ENCODE results near the gene RFTN2. TPM values are rescaled to one million over a fixed set of nuclear protein-coding genes. Genes with fewer than 3 reads are reported as not detected.

Gene RFTN2
- total RNA-seq, 1 experiment from 2014 or later, result 5.8 TPM

- POLR2A ChIA-PET (ENCODE audit: low non-redundant PET), result no interaction called here
- Histone ChIP-seq H3K27ac (ENCODE audit: low read depth, low read length, poor library complexity, severe bottlenecking) (no peak overlapping the region), H3K27me3 (replicated peaks; ENCODE audit: insufficient read depth, low read depth, low read length, poor library complexity) (no peaks in the 10 kb centered on the region), H3K4me3 (ENCODE audit: low read depth, low read length, poor library complexity, severe bottlenecking) (no peak overlapping the region), H3K36me3 (ENCODE audit: insufficient read depth, low read length, poor library complexity, severe bottlenecking) (no peaks in the 10 kb centered on the region), H3K4me1 (ENCODE audit: insufficient read depth, low read length, poor library complexity, severe bottlenecking) (no peaks in the 10 kb centered on the region), H3K9me3 (ENCODE audit: low read depth, low read length, poor library complexity, severe bottlenecking) (no peaks in the 10 kb centered on the region)
- no TSS peak for BruUV-seq (replicated peaks)
- intact Hi-C loops (cut with micrococcal nuclease; ENCODE audit: unreplicated experiment), result no loop called here
- no peak for TF ChIP-seq CTCF (conservative IDR thresholded peaks at IDR 0.05; ENCODE audit: low read depth, low read length)
- no peak for TF ChIP-seq EZH2 (IDR thresholded peaks at IDR 0.05; ENCODE audit: borderline replicate concordance, low read depth, low read length, poor library complexity, severe bottlenecking)
- no peak for DNase-seq (ENCODE audit: low spot score)
- CTCF ChIA-PET, result no interaction called here
These were observed 101.8 kb downstream of the RFTN2 start for GRCh38 chr2:197573608-197574007.

DNA sequence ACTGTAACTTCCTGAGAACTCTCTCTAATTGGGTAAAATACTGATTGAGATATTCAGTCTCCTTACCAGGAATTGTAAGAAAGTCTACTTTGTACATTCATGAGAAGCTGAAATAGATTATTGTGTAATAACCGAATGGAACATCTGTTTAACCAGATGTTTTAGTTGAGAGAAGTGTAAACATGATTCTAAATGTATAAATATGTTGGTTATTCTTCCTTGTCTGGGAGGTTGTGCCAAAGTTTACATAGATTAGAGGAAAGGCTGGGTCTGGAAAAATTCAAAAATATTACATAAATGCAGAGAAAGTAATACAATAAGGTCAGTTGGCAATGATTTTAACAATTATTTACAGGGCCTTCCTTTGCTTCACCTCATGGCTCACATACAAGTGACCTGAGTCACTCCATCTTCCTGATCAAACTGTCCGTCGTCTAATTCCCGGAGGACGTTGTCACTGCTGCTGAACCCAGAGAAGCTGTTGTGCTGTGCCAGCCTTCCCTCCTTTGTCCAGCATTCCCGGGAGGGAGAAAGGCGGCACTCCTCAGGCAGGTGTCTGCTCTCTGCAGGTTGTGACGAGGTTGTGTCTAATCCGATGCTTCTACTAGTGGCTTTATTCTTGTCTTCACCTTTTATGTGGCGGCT, 103.6 kb downstream of the RFTN2 start:
- Histone ChIP-seq H3K9me3 (ENCODE audit: low read depth, low read length, poor library complexity, severe bottlenecking) (no peaks in the 10 kb centered on the region), H3K27ac (ENCODE audit: low read depth, low read length, poor library complexity, severe bottlenecking) (no peak overlapping the region), H3K4me3 (ENCODE audit: low read depth, low read length, poor library complexity, severe bottlenecking) (no peak overlapping the region), H3K36me3 (ENCODE audit: insufficient read depth, low read length, poor library complexity, severe bottlenecking) (no peaks in the 10 kb centered on the region), H3K4me1 (ENCODE audit: insufficient read depth, low read length, poor library complexity, severe bottlenecking) (no peaks in the 10 kb centered on the region), H3K27me3 (replicated peaks; ENCODE audit: insufficient read depth, low read depth, low read length, poor library complexity) (no peaks in the 10 kb centered on the region)
- ChIA-PET CTCF (no interaction called here), POLR2A (ENCODE audit: low non-redundant PET) (no interaction called here)
- BruUV-seq (replicated peaks), result no TSS peak
- no peak for DNase-seq (ENCODE audit: low spot score)
- TF ChIP-seq CTCF (conservative IDR thresholded peaks at IDR 0.05; ENCODE audit: low read depth, low read length), result no peak
- intact Hi-C loops (cut with micrococcal nuclease; ENCODE audit: unreplicated experiment), result no loop called here

DNA sequence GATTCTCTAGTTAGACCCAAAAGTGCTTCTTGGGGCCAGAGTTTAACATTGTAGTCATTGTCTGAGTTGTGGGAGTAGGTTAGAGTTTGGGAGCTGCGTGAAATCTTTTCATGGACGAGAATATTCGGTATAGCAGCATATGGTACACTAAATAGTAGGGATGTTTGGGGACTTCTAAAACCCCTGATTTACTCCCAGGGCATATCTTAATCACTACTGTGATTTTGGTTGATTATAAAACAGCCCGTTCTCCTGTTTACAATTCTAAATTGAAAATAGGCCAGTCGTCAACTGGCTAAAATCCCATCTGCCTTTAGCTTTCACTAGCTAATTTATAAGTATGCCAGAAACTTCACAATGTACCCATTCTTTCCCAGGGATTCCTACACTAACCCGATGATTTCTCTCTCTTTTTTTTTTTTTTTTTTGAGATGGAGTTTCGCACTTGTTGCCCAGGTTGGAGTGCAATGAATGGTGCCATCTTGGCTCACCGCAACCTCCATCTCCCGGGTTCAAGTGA, 115.2 kb downstream of the RFTN2 start:
- H3K36me3 ChIP-seq (ENCODE audit: insufficient read depth, low read length, poor library complexity, severe bottlenecking), result no peaks in the 10 kb centered on the region
- ChIA-PET CTCF (no interaction called here), POLR2A (ENCODE audit: low non-redundant PET) (no interaction called here)
- no TSS peak for BruUV-seq (replicated peaks)
- H3K4me1 ChIP-seq (ENCODE audit: insufficient read depth, low read length, poor library complexity, severe bottlenecking), result peaks cover 3% of the 10 kb centered on the region
- intact Hi-C loops (cut with micrococcal nuclease; ENCODE audit: unreplicated experiment), result no loop called here
- no peaks in the 10 kb centered on the region for H3K9me3 ChIP-seq (ENCODE audit: low read depth, low read length, poor library complexity, severe bottlenecking)
- TF ChIP-seq EZH2 (IDR thresholded peaks at IDR 0.05; ENCODE audit: borderline replicate concordance, low read depth, low read length, poor library complexity, severe bottlenecking) (no peak), CTCF (conservative IDR thresholded peaks at IDR 0.05; ENCODE audit: low read depth, low read length) (no peak)
- no peak overlapping the region for H3K4me3 ChIP-seq (ENCODE audit: low read depth, low read length, poor library complexity, severe bottlenecking)
- H3K27ac ChIP-seq (ENCODE audit: low read depth, low read length, poor library complexity, severe bottlenecking), result no peak overlapping the region
- DNase-seq (ENCODE audit: low spot score), result no peak
- no peaks in the 10 kb centered on the region for H3K27me3 ChIP-seq (replicated peaks; ENCODE audit: insufficient read depth, low read depth, low read length, poor library complexity)
